Measurements from ENCODE around the gene MYOCD. TPM values are rescaled to one million over a fixed set of nuclear protein-coding genes. Genes with fewer than 3 reads are reported as not detected.

The MYOCD gene
- total RNA-seq, 1 experiment from 2014 or later: not detected

DNA sequence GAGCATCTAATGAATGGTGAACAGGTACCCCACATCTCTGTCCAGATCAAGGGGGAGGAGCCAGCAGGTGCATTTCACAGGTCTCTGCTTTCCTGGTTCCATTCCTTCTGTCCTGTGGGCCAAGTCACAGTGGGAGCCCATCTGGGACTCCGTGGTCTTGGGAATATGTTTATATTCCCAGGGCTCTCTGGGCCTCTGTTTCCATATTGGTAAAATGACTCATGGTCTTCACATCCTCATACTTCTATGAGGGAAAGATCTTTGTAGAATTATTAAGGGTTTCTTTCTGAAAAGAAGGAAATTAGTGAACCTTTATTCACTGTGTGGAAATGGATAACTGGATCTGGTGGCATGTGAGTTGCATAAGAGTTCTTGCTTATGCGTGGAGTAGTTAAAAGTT is 6.2 kb downstream of the MYOCD start:
- Histone ChIP-seq H3K9me3 (ENCODE audit: control insufficient read depth in 1 of 2, insufficient read depth in 1 of 2, low read depth in 1 of 2, low read length in 2 of 2) (no peaks in the 10 kb centered on the region), H3K9ac (ENCODE audit: low read length) (no peak overlapping the region), H3K4me1 (ENCODE audit: control insufficient read depth in 1 of 2, insufficient read depth in 2 of 2, low read length in 2 of 2) (no peaks in the 10 kb centered on the region), H3K4me3 (replicated peaks in 1 of 2; ENCODE audit: low read depth in 1 of 2, low read length in 2 of 2) (no peak overlapping the region), H3K9me2 (ENCODE audit: insufficient read depth) (no peaks in the 10 kb centered on the region), H3K4me2 (ENCODE audit: low read length) (no peak overlapping the region), H3K79me2 (ENCODE audit: insufficient read depth, low read length) (no peaks in the 10 kb centered on the region), H3K27me3 (ENCODE audit: insufficient read depth, low read length) (peaks cover 8% of the 10 kb centered on the region), H3K27ac (ENCODE audit: low read depth, low read length) (no peak overlapping the region), H3K36me3 (ENCODE audit: control insufficient read depth in 1 of 2, insufficient read depth in 2 of 2, low read length in 2 of 2) (no peaks in the 10 kb centered on the region), H4K20me1 (ENCODE audit: insufficient read depth) (no peaks in the 10 kb centered on the region), H2AFZ (ENCODE audit: low read depth, low read length, poor library complexity, severe bottlenecking) (no peak overlapping the region)
- ATAC-seq (no peak), DNase-seq (ENCODE audit: low read depth, low spot score) (no peak)
- intact Hi-C loops (cut with micrococcal nuclease): no loop called here
- no TSS peak for BruUV-seq (replicated peaks)
- POLR2A ChIA-PET: no interaction called here
- RAD21 ChIA-PET (ENCODE audit: low non-redundant PET in 1 of 2, low total read pairs in 2 of 2, uncharacterized antibody in 2 of 2, unreplicated experiment in 2 of 2): no interaction called here
- no peak for TF ChIP-seq EZH2 (IDR thresholded peaks at IDR 0.05)
- TF ChIP-seq EZH2phosphoT487 (IDR thresholded peaks at IDR 0.05; ENCODE audit: borderline replicate concordance): no peak
- TF ChIP-seq MAX (IDR thresholded peaks at IDR 0.05): no peak
- no peak for TF ChIP-seq ZFX (IDR thresholded peaks at IDR 0.05)
- TF ChIP-seq ZNF274 (IDR thresholded peaks at IDR 0.05; ENCODE audit: low read depth, low read length): no peak
- no peak for TF ChIP-seq SRF (IDR thresholded peaks at IDR 0.05; ENCODE audit: low read depth)
- CTCF ChIA-PET: no interaction called here

GRCh38 chr17:12672947-12673346 is 7.3 kb downstream of the MYOCD start:
- no peak overlapping the region for H2AFZ ChIP-seq (ENCODE audit: low read depth, low read length, poor library complexity, severe bottlenecking)
- H3K36me3 ChIP-seq (ENCODE audit: control insufficient read depth in 1 of 2, insufficient read depth in 2 of 2, low read length in 2 of 2): no peaks in the 10 kb centered on the region
- BruUV-seq (replicated peaks): no TSS peak
- H4K20me1 ChIP-seq (ENCODE audit: insufficient read depth): no peaks in the 10 kb centered on the region
- intact Hi-C loops (cut with micrococcal nuclease): no loop called here
- RAD21 ChIA-PET (ENCODE audit: low non-redundant PET in 1 of 2, low total read pairs in 2 of 2, uncharacterized antibody in 2 of 2, unreplicated experiment in 2 of 2): no interaction called here
- H3K79me2 ChIP-seq (ENCODE audit: insufficient read depth, low read length): no peaks in the 10 kb centered on the region
- CTCF ChIA-PET: no interaction called here
- no peak overlapping the region for H3K9ac ChIP-seq (ENCODE audit: low read length)
- H3K4me2 ChIP-seq (ENCODE audit: low read length): no peak overlapping the region
- H3K4me1 ChIP-seq (ENCODE audit: control insufficient read depth in 1 of 2, insufficient read depth in 2 of 2, low read length in 2 of 2): no peaks in the 10 kb centered on the region
- ATAC-seq: no peak
- peaks cover 5% of the 10 kb centered on the region; the same call in 1 of the 2 replicates for H3K27me3 ChIP-seq (ENCODE audit: insufficient read depth, low read length)
- POLR2A ChIA-PET: no interaction called here
- TF ChIP-seq SRF (IDR thresholded peaks at IDR 0.05; ENCODE audit: low read depth) (no peak), POLR2A (IDR thresholded peaks at IDR 0.05; ENCODE audit: borderline replicate concordance, extremely low read depth, insufficient read depth, insufficient read length) (no peak), RAD21 (IDR thresholded peaks at IDR 0.05; ENCODE audit: low read depth) (no peak), YY1 (IDR thresholded peaks at IDR 0.05; ENCODE audit: extremely low read depth, insufficient replicate concordance, low read depth, low read length) (no peak), MAX (IDR thresholded peaks at IDR 0.05) (no peak), EZH2 (IDR thresholded peaks at IDR 0.05) (no peak), ZFX (IDR thresholded peaks at IDR 0.05) (no peak), SIN3A (IDR thresholded peaks at IDR 0.05; ENCODE audit: low read depth) (no peak), ZNF274 (IDR thresholded peaks at IDR 0.05; ENCODE audit: low read depth, low read length) (no peak), ELF1 (IDR thresholded peaks at IDR 0.05; ENCODE audit: borderline replicate concordance, low read depth) (no peak), CEBPB (IDR thresholded peaks at IDR 0.05; ENCODE audit: low read depth) (no peak), CBX3 (IDR thresholded peaks at IDR 0.05; ENCODE audit: low read depth) (no peak), JUND (IDR thresholded peaks at IDR 0.05) (no peak), POLR2AphosphoS5 (IDR thresholded peaks at IDR 0.05; ENCODE audit: low read depth, low read length) (no peak), EGR1 (IDR thresholded peaks at IDR 0.05; ENCODE audit: low read depth) (no peak), EZH2phosphoT487 (IDR thresholded peaks at IDR 0.05; ENCODE audit: borderline replicate concordance) (no peak), TCF7L2 (IDR thresholded peaks at IDR 0.05; ENCODE audit: borderline replicate concordance, extremely low read depth, insufficient read depth, insufficient read length) (no peak), SP1 (IDR thresholded peaks at IDR 0.05; ENCODE audit: low read depth) (no peak)
- TF ChIP-seq, protein P1, sequence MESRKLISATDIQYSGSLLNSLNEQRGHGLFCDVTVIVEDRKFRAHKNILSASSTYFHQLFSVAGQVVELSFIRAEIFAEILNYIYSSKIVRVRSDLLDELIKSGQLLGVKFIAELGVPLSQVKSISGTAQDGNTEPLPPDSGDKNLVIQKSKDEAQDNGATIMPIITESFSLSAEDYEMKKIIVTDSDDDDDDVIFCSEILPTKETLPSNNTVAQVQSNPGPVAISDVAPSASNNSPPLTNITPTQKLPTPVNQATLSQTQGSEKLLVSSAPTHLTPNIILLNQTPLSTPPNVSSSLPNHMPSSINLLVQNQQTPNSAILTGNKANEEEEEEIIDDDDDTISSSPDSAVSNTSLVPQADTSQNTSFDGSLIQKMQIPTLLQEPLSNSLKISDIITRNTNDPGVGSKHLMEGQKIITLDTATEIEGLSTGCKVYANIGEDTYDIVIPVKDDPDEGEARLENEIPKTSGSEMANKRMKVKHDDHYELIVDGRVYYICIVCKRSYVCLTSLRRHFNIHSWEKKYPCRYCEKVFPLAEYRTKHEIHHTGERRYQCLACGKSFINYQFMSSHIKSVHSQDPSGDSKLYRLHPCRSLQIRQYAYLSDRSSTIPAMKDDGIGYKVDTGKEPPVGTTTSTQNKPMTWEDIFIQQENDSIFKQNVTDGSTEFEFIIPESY (IDR thresholded peaks at IDR 0.05; ENCODE audit: extremely low read depth, insufficient replicate concordance, low read length): no peak
- TF ChIP-seq, protein P2, sequence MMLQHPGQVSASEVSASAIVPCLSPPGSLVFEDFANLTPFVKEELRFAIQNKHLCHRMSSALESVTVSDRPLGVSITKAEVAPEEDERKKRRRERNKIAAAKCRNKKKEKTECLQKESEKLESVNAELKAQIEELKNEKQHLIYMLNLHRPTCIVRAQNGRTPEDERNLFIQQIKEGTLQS (IDR thresholded peaks at IDR 0.05): no peak
- no peak overlapping the region for H3K27ac ChIP-seq (ENCODE audit: low read depth, low read length)
- no peaks in the 10 kb centered on the region for H3K9me3 ChIP-seq (ENCODE audit: control insufficient read depth in 1 of 2, insufficient read depth in 1 of 2, low read depth in 1 of 2, low read length in 2 of 2)
- no peak overlapping the region for H3K4me3 ChIP-seq (replicated peaks in 1 of 2; ENCODE audit: low read depth in 1 of 2, low read length in 2 of 2)
- H3K9me2 ChIP-seq (ENCODE audit: insufficient read depth): no peaks in the 10 kb centered on the region
- no peak for DNase-seq (ENCODE audit: low read depth, low spot score)
